Activated CD8-positive, alpha-beta memory T cell treated with anti-CD3 and anti-CD28 coated beads for 1 hour (primary cell): ENCODE measurements around the gene RASGRF2.
"Not testable (repeated sequence)": the region's sequence is repeated elsewhere in the genome, so short reads cannot be mapped to it uniquely, and the experiment has no call there.

Experiments
- DNase-seq, 2 donors: peaks; one replicate each; pipeline ENCODE4 v3.0.0-alpha.2; 2020; ENCODE audit warnings: low read depth in 1 of 2; ENCODE audit errors: extremely low read depth in 1 of 2

RASGRF2 gene

GRCh38 chr5:81234299-81234698, 274.1 kb downstream of the RASGRF2 start:
- DNase-seq, result no peak

DNA sequence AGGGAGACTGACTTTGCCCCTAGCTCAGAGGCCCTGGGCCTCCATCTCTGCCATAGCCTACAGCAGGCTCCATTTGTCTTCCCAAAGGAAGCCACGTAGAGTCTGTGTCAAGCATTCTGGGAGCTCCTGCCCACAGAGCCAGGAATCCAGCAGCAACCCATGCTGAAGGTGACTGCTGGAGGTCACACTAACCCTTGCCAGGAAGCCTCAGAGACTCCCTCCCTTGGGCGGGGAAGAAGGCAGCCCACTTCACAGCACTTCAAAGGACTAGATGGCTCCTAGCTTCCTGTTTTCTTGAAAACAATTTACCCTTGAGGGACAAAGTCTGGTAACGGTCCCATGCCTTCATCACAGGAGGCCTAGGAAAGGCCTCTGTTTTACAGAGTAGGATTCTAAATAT, 274.6 kb downstream of the RASGRF2 start:
- no peak for DNase-seq

DNA sequence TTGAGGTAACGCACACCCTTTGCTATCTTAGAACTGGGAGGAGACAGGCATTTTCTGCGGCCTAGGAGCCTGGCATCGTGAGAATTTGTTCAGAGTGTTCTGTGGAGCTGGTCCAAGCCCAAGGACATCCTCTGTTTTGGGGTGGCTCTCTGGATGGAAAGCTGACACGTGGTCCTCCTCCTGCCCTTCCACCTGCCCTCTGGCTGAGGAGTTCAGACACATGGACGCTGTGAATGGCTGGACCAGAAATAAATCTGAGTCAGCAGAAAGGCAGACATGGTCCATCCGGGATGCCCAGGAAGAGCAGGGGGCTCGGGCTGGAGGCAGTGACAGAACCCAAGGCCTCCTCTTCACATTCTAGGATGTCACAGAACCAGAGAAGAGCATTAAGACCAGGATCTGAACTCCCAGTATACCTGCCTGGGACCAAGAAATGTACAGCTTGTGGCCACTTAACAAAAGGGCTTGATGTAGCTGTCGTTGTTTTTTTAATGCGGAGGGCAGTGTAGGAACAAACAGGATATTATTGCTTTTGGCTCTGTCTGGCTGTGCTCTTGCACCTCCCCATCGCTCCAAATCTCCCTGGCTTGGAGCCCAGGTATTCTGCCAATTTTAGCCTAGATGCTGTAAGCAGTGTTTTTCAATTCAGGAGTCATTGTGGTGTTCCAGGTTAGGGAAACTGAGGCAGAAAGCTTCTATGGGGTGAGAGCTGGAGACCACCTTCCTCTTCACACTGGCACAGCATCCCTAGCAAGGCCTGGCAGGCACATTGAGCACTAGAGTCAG, 275.3 kb downstream of the RASGRF2 start:
- no peak for DNase-seq

DNA sequence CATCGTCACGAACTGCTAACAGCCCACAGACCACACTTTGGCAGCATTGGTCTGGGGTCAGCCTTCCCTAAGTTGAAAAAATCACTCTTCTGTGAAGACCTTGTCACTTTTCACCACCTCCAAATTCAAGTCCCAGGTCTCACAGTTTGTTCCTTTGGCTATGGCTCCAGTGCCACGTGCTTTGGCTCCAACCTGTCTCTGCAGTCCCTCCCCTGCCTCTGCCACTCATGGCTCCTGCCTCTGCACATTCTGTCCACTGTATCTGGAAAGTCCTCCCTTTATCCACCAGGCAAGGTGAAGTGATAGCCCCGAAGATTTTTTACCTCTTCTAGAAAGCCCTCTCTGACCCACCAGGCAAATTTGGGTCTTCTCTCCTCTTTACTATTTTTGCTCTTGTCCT, 278.3 kb downstream of the RASGRF2 start:
- DNase-seq, result no peak

GRCh38 chr5:81239613-81240012, 279.4 kb downstream of the RASGRF2 start:
- DNase-seq, result no peak

DNA sequence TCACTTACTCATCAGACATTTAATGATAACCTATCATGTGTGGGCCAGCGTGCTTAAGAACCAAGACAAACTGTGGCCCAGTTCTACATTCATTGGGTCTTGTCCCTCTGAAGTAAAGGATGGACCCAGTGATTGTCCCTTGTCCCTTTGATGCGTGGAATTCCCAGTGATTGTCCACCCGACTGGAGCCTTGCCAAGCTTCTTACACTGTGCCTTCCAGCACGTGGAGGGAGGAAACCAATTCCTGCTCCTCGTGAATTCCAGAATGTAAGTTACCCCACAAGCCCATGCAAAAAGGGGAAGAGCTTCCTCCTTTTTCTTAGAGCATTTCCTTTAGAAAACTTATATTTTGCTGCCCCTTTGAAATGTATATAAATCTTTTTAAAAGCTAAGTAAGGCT, 280.8 kb downstream of the RASGRF2 start:
- DNase-seq, result no peak

DNA sequence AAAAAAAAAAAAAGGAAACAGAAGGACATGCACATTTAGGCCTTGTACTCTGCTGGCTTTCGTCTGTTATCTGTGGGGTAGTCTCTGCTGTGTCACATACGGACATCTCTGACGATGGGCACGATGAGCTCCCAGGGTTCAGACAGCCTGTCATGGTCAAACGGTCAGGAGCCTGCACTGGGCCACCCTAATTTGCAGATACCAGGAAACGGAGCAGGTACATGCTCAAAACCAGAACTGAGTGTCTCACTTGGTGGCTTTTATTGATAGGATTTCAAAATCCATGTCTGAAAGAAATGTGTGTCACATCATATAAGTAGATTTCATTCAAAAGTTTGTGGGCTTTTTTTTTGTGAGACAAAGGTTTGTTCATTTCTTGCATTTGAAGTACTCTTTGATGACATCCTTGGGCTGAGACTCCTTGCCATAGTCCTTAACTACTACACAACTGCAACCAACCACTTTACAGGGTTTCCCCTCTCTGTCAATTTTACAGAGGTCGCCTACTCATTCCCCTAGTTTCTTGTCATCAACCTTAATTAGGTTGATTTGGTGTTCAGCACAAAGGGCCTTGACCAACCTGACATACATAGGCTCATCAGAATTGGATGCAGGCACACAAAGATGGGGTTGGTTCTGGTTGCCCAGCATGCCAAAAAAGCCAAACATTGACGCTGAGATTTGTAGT, 281.9 kb downstream of the RASGRF2 start:
- DNase-seq, result no peak

DNA sequence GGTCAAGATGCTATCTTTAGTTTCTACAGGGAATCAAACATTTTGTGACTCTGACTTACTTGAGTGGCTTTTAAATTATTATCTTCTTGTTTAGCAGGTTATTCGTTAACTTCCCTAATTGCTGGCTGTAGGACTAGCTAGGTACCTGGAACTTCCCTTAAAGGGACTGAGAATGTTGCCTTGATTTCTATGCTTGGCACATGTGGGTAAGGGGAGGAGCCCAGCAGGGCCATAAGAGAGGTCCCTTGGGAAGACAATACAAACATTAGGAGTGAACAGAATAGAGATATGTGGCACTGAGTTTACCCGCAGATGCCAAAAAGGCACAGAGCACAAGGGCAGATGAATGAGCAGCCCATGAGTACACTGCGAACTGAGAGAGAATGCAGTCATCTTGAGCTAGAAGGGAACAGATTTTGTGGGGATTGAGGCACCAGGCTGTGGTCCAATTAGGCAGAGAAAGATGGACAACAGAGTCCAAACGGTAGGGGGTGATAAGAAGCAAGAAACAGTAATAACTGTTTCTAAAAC, 282.8 kb downstream of the RASGRF2 start:
- DNase-seq, result no peak

DNA sequence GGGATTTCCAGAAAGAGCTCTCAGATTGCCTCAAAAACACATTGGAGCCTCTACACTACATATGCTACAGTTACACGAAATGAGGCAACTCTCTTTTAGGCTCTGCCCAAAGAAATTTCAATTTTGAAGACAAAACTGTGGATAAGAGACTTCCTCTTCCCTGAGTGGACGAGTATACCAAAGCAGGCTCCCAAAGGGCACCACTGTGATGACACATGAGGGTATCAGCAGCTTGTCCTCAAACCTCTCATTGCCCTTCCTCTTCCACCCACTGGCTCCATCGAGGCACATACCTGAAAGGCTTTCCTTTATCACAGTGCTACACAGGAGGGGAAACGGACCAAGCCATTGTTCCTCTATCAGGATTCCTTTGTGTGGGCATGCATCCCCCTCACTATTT, 284.3 kb downstream of the RASGRF2 start:
- no peak for DNase-seq

GRCh38 chr5:81245871-81246235, 285.7 kb downstream of the RASGRF2 start:
- no peak for DNase-seq

GRCh38 chr5:81246697-81247096, 286.5 kb downstream of the RASGRF2 start:
- DNase-seq, result no peak

- no peak for DNase-seq
Measured at GRCh38 chr5:81247441-81247972, 287.3 kb downstream of the RASGRF2 start.

- no peak for DNase-seq
Measured at GRCh38 chr5:81249240-81249639, 289.1 kb downstream of the RASGRF2 start.

- no peak for DNase-seq
Measured at GRCh38 chr5:81250004-81250403, 289.8 kb downstream of the RASGRF2 start.

GRCh38 chr5:81251922-81252321, 291.8 kb downstream of the RASGRF2 start:
- no peak for DNase-seq

- no peak for DNase-seq
Measured at GRCh38 chr5:81252904-81253303, 292.7 kb downstream of the RASGRF2 start.

GRCh38 chr5:81253875-81254274, 293.7 kb downstream of the RASGRF2 start:
- DNase-seq, result no peak

- no peak for DNase-seq
Measured at GRCh38 chr5:81254886-81255559, 294.9 kb downstream of the RASGRF2 start.

DNA sequence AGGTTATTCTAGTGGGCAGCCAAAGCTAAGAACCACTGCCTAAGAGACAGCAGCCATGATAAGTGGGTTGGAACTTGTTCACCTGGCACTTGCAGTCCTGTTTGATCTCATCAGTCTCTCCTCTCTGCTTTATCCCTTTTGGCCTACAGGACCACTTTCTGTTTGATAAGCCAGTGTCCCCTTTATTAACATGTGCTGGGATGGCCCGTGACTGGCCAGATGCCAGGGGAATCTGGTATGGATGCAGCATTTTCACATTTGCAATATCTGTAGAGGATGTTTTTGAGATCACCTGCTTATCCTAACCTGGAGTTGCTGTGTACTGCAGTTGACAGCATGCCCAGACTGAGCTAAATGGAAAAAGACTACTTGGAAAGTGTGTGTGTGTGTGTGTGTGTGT, 296.6 kb downstream of the RASGRF2 start:
- DNase-seq, result no peak

DNA sequence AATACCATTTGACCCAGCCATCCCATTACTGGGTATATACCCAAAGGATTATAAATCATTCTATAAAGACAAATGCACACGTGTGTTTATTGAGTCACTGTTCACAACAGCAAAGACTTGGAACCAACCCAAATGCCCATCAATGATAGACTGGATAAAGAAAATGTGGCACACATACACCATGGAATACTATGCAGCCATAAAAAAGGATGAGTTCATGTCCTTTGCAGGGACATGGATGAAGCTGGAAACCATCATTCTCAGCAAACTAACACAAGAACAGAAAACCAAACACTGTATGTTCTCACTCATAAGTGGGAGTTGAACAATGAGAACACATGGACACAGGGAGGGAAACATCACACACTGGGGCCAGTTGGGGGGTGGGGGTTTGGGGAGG, 302.6 kb downstream of the RASGRF2 start:
- not testable (repeated sequence) for DNase-seq

- no peak for DNase-seq
Measured at GRCh38 chr5:81265101-81265500, 304.9 kb downstream of the RASGRF2 start.
